NOMO-1 (cell line): ENCODE data around the gene EVL.

Experiments
- DNase-seq, 2 experiments: peaks; one replicate each; lab custom pipeline; 2025; ENCODE audit not compliant: unreplicated experiment in 2 of 2; lab: John Stamatoyannopoulos, UW

Gene EVL

DNA sequence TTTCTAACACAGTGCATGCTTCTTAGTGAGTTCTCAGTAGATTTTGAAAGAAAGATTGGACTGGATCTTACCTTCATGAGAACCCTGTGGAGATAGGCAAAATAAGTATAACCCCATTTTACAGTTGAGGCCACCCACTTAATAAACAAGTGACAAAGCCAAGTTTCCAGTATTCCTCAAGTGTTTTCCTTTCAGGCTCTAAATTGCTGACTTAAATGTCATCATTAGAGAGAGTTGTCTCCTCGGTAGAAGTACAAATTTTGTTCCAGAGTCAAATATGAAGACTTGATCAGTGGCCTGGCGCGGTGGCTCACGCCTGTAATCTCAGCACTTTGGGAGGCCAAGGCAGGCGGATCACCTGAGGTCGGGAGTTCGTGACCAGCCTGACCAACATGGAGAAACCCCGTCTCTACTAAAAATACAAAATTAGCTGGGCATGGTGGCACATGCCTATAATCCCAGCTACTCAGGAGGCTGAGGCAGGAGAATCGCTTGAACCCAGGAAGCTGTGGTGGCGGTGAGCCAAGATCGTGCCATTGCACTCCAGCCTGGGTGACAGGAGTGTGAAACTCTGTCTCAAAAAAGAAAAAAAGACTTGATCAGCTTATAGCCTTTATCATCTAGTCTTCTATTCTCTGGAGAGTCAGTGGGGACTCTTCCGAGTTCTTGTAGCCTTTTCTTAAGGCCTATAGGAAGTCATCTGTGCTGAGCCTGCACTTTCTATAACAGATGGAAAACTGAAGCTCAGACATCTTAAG is 708 bp upstream of the EVL start:
- peak in 1 of 2 experiments; percentile 75 for DNase-seq

GRCh38 chr14:100065942-100066574 is 836 bp downstream of the EVL start:
- DNase-seq: peak; percentile 72 to 82

DNA sequence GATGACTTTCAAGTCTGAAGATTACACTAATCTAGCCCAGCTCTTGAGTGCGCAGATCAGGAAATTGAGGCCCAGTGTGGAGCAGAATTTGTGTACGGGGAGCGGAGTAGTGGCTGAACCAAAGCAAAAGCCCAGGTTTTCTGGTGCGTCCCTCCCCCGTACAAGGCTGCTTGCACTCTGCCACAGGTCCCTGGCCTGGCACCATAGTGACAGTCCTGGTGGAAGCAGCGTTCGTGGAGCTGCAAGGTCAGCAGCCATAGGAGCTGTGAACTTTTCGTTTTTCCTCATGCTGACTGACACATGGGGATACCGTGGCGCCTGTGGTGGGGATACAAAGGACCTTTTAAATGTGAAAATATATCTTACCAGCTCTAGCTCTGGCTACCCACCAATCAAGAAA is 1.7 kb downstream of the EVL start:
- DNase-seq: no peak

GRCh38 chr14:100067481-100067880 is 2.3 kb downstream of the EVL start:
- no peak for DNase-seq

DNA sequence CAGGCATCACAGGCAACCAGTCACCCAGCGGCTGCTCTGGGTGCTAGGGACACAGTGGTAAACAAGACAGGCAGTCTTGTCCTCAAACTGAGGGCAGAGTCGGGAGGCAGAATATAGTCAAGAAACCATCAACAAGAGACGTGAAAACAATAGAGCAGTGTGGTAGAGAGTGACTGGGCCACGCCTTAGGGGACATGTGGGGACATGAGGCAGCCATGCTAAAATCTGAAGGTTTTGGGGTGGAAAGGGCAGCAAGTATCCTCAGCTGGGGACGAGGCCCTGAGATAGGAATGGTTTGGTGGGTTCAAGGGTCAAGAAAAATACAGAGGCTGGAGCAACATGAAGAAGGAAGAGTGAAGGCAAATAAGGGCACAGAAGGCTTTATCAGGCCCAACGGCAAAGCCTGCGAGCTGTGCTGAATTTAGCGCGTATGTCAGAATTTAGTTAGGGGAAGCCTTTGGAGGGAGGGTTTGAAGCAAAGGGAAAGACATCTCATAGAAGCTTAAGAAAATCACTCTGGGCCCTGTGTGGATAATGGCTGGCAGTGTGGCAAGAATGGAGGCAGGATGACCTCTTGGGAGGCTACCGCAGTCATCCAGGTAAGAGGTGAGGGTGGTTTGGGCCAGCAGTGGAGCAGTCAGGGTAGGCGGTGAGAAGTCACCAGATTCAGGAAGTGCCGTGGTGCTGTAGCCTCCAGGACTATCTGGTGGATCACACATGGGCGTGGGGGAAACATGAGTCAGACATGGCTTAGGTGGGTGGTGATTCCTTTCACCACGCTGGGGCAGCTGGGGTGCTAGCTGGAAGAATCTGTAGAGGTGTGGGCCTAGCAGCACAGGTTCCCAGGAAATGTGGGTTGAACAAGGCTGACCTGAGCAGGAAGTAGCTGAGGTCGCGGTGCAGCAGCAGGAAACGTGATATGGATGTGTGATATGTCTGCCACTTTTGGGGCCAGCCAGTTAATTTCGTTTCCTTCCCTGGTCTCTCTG is 3.0 kb downstream of the EVL start:
- DNase-seq: peak; percentile 73 to 86

DNA sequence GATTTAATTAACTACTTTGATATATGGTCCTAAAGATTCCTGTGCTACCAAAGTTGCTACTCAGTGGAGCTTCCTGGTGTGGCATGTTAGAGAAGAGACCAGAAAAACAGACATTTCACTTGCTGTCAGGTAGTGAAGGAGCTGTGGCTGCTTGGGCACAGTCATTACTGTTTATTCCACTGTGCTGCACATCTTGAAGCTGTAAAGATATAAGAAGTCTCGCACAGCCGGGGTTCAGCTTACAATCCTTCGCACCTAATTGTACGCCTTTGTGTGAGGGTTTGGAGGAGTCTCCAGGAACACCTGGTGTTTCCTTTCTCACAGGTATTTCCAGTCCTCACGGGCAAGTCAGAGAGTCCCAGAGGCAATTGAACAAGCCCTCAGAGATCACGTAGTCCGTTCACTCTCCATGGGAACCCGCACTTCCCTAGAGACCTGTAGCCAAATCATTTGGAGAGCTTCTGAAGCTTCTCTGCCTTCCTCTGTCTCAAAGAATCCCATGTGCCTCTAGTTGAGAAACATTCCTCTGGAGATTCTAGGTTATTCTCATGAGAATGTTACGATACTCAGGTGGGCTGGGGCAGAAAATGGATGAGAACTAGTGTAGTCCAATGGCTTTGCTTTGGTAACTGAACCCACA is 4.1 kb downstream of the EVL start:
- no peak for DNase-seq

GRCh38 chr14:100070310-100070709 is 5.1 kb downstream of the EVL start:
- DNase-seq: no peak

- no peak for DNase-seq
Observed at GRCh38 chr14:100071545-100071944, 6.3 kb downstream of the EVL start.

DNA sequence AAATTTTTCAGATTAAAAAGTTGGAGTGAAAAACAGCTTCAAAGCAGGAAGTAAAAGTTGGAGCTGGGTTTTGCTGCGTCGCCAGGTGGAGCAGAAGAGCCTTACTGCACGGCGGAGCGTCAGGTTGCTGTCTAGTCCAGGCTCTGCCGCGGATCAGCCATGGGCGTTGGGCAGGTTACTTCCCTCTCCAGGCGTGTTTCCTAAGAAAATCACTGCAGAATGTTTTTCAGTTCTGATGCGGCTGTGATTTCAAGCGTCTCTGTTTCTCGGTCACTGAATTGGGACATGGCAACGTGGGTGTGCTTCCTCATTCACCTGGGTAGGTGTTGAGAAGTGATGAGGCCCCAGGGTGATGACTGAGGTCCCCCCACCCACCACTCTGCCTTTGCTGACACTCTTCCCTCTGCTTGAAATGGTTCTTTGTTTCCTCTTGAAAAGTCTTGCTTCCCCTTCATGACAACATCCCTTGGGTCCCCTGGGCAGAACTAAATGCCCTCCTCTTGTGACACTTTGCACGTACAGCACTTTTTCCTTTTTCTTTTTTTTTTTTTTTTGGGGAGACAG is 7.6 kb downstream of the EVL start:
- peak; percentile 36 to 59 for DNase-seq

- no peak for DNase-seq
Observed at GRCh38 chr14:100073576-100074430, 8.6 kb downstream of the EVL start.

- DNase-seq: no peak
Observed at GRCh38 chr14:100074431-100075100, 9.3 kb downstream of the EVL start.

DNA sequence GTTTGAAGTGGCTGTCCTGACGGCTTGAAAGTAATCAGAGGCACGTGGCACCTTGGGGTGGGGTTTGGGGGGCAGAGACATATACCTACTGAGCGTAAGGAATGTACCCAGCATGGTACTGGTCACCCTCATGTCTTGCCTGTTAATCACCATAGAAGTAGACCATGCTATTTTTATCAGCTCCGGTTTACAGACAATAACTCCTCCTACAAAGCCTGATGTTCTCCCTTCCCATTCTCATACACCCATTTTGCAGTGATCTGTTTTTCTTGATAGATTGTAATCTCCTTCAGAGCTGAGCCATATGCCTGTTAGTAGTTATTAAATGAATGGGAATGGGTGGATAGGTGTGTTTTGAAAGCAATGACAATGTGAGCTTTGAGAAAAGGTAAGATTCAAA is 10.5 kb downstream of the EVL start:
- no peak for DNase-seq

DNA sequence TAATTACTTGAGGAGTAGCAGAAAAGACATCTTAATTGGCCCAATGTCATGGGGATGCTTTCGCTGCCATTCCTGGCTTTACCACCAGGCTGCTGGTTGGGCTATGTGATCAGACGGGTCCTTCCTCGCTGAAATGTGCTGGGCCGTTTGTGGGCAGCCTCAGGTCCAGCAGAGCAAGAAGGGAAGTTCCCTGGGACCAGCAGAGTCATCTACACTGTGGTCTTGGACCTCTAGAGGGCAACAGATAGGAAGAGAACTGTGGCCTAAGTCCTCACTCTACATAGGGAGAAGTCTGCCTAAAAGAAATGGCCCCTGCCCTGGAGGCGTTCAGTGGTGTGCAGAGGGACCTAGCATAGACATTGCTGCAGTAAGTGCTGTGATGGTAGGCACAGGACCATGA is 10.9 kb downstream of the EVL start:
- DNase-seq: peak; percentile 82 to 90

- peak; percentile 36 to 51 for DNase-seq
Observed at GRCh38 chr14:100076606-100077005, 11.4 kb downstream of the EVL start.

GRCh38 chr14:100077441-100077840 is 12.2 kb downstream of the EVL start:
- DNase-seq: no peak

- DNase-seq: no peak
Observed at GRCh38 chr14:100078216-100078803, 13.1 kb downstream of the EVL start.

DNA sequence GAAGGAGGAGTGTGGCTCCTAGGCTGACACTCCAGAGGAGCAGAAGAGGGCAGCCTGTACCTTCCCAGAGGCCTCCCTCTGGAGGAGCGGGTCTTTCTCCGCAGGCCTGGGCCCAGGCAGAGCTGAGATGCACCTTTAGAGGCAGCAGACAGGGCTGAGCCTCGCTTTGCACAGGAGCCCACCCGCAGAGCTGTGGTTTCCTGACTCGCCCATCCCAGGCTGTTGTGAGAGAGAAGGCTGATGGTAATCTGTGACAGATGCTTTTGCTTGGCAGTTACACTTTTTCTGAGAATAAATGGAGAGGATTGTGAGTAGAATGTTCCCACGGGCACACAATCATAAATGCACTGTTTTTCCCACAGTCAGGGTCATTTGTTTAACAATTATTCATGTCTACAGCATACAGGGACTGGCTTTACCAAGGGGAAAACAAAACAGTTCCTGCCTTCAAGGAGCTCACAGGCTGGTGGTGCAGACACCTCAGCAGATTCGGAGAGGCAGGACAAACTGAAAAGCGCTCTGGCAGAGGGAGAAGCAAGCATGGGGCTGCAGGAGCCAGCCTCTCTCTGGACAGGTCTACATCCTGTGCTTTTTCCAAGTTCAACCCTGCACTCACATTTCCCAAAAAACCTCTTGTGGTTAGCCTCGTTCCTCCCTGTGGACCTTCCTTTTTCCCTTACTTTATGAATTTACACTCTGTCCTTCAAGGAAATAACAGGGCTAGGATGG is 13.9 kb downstream of the EVL start:
- no peak for DNase-seq

GRCh38 chr14:100079726-100080005 is 14.4 kb downstream of the EVL start:
- no peak for DNase-seq
